ENCODE measurements around the gene WDR20. TPM values are rescaled to one million over a fixed set of nuclear protein-coding genes. Genes with fewer than 3 reads are reported as not detected.

The WDR20 gene
- total and polyA plus RNA-seq, 11 donors, result 10.4 to 26.5 (median 19.5) TPM

- TF ChIP-seq, protein P1, sequence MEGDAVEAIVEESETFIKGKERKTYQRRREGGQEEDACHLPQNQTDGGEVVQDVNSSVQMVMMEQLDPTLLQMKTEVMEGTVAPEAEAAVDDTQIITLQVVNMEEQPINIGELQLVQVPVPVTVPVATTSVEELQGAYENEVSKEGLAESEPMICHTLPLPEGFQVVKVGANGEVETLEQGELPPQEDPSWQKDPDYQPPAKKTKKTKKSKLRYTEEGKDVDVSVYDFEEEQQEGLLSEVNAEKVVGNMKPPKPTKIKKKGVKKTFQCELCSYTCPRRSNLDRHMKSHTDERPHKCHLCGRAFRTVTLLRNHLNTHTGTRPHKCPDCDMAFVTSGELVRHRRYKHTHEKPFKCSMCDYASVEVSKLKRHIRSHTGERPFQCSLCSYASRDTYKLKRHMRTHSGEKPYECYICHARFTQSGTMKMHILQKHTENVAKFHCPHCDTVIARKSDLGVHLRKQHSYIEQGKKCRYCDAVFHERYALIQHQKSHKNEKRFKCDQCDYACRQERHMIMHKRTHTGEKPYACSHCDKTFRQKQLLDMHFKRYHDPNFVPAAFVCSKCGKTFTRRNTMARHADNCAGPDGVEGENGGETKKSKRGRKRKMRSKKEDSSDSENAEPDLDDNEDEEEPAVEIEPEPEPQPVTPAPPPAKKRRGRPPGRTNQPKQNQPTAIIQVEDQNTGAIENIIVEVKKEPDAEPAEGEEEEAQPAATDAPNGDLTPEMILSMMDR (IDR thresholded peaks at IDR 0.05), result no peak
- no peak for TF ChIP-seq POLR2A (IDR thresholded peaks at IDR 0.05)
- H3K4me1 ChIP-seq, result no peaks in the 10 kb centered on the region
- intact Hi-C loops (cut with DNase I), result no loop called here
- 72 to 87% (median 86%) methylated on average over 1 of the region's 1 CpG for WGBS, 4 donors
- no peaks in the 10 kb centered on the region for H3K27me3 ChIP-seq
- H3K27ac ChIP-seq, result no peak overlapping the region
- peaks cover 0 to 3% (median 0%) of the 10 kb centered on the region in 12 donors for H3K9me3 ChIP-seq
- DNase-seq (no peak), ATAC-seq (no peak)
- no peak overlapping the region for H3K4me3 ChIP-seq
- H3K36me3 ChIP-seq, result no peaks in the 10 kb centered on the region
These were observed 18.1 kb upstream of the WDR20 start for GRCh38 chr14:102121567-102121966.

GRCh38 chr14:102124419-102124818 lies 15.3 kb upstream of the WDR20 start:
- ATAC-seq, result no peak
- Histone ChIP-seq H3K27me3 (no peaks in the 10 kb centered on the region), H3K4me3 (no peak overlapping the region), H3K9me3 (no peaks in the 10 kb centered on the region), H3K27ac (no peak overlapping the region), H3K4me1 (no peaks in the 10 kb centered on the region), H3K36me3 (no peaks in the 10 kb centered on the region)
- intact Hi-C loops (cut with DNase I), result no loop called here
- TF ChIP-seq POLR2A (IDR thresholded peaks at IDR 0.05), result no peak
- TF ChIP-seq, protein P1 (IDR thresholded peaks at IDR 0.05), result no peak
- DNase-seq, result no peak

DNA sequence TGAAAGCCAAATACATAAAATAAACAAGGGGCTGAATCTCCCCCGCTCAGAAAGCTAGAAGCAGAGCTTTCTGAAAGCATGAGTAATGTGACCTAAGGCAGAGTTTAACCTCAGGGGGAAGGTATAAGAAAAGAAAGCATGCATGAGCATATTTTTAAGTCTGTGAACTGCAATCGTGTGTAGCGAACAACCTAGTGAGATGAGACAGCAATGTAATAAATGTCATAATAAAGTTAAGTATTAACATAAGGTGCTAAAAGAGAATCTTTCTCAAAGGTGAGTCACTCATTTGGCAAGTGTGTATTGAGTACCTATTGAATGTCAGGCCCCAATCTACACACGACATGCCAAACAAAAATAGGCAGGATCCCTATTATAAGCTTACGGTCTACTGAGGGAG lies 14.2 kb upstream of the WDR20 start:
- no peaks in the 10 kb centered on the region for H3K36me3 ChIP-seq
- intact Hi-C loops (cut with DNase I), result no loop called here
- no peak for DNase-seq
- no peak overlapping the region for H3K27ac ChIP-seq
- 85 to 92% (median 89%) methylated on average over 5 of the region's 5 CpGs for WGBS, 4 donors
- no peak overlapping the region for H3K4me3 ChIP-seq
- no peaks in the 10 kb centered on the region for H3K4me1 ChIP-seq
- no peaks in the 10 kb centered on the region for H3K27me3 ChIP-seq
- no peak for TF ChIP-seq POLR2A (IDR thresholded peaks at IDR 0.05)
- TF ChIP-seq, protein P1 (IDR thresholded peaks at IDR 0.05), result no peak
- no peaks in the 10 kb centered on the region for H3K9me3 ChIP-seq
- ATAC-seq, result no peak

- no peak for TF ChIP-seq POLR2A (IDR thresholded peaks at IDR 0.05)
- TF ChIP-seq, protein P1 (IDR thresholded peaks at IDR 0.05), result no peak
- no peak for ATAC-seq
- intact Hi-C loops (cut with DNase I), result loop anchor here in 1 of 10 donors (2.0 kb wide), 1 partner anchor 76 kb away; no protein-coding TSS in a partner anchor
- no peak for DNase-seq
- H3K27me3 ChIP-seq, result no peaks in the 10 kb centered on the region
- H3K36me3 ChIP-seq, result no peaks in the 10 kb centered on the region
- H3K4me3 ChIP-seq, result no peak overlapping the region
- 80 to 86% (median 84%) methylated on average over 5 of the region's 5 CpGs for WGBS, 4 donors
- no peaks in the 10 kb centered on the region for H3K9me3 ChIP-seq
- no peaks in the 10 kb centered on the region for H3K4me1 ChIP-seq
- no peak overlapping the region for H3K27ac ChIP-seq
These were observed 12.8 kb upstream of the WDR20 start for GRCh38 chr14:102126807-102127455.
